GM19099 (cell line): Measurements from ENCODE around the gene KRTCAP2.

ENCODE experiments used
- POLR2A ChIP-seq: IDR thresholded peaks from 3 replicates; pipeline ENCODE4 v1.6.1; 2011; ENCODE audit warnings: low read depth; ENCODE audit not compliant: insufficient read length; ENCODE audit errors: extremely low read depth

Gene KRTCAP2

GRCh38 chr1:155186794-155187455, 13.8 kb upstream of the KRTCAP2 start:
- TF ChIP-seq POLR2A, result no peak

- no peak for TF ChIP-seq POLR2A
Observed at GRCh38 chr1:155186067-155186793, 13.1 kb upstream of the KRTCAP2 start.

- no peak for TF ChIP-seq POLR2A
Observed at GRCh38 chr1:155185783-155186066, 12.6 kb upstream of the KRTCAP2 start.

- TF ChIP-seq POLR2A, result peak; percentile 19
Observed at GRCh38 chr1:155184835-155185782, 12.0 kb upstream of the KRTCAP2 start.

GRCh38 chr1:155184351-155184811, 11.3 kb upstream of the KRTCAP2 start:
- no peak for TF ChIP-seq POLR2A

- TF ChIP-seq POLR2A, result no peak
Observed at GRCh38 chr1:155183775-155184221, 10.7 kb upstream of the KRTCAP2 start.

- no peak for TF ChIP-seq POLR2A
Observed at GRCh38 chr1:155182052-155182550, 9.0 kb upstream of the KRTCAP2 start.

GRCh38 chr1:155181371-155182051, 8.4 kb upstream of the KRTCAP2 start:
- no peak for TF ChIP-seq POLR2A

GRCh38 chr1:155179112-155180031, 6.3 kb upstream of the KRTCAP2 start:
- TF ChIP-seq POLR2A, result no peak

GRCh38 chr1:155178441-155179111, 5.5 kb upstream of the KRTCAP2 start:
- TF ChIP-seq POLR2A, result no peak

GRCh38 chr1:155177918-155178281, 4.8 kb upstream of the KRTCAP2 start:
- TF ChIP-seq POLR2A, result no peak

GRCh38 chr1:155177192-155177917, 4.3 kb upstream of the KRTCAP2 start:
- no peak for TF ChIP-seq POLR2A
